Measurements from ENCODE around the gene PRKG1.

The PRKG1 gene

DNA sequence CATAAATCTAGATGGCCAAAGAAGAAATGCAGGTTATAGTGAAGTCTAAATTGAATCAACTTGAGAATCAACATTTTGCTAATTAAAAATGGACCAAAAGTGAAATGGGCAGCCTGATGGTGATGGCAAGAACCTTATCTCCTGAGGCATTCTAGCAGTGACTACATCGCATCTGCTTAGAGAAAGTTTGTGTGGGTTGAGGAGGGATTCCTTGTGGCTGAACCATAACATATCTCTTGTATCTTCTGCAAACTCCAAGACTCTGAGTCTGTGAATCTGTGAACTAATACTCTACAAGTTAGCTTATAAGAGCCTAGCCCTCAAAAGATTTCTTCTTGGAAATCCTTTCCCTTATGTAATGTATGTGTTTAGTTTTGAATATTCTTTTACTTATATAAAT, 85.6 kb downstream of the PRKG1 start:
- TF ChIP-seq YY1 (IDR thresholded peaks at IDR 0.05; ENCODE audit: low read depth): no peak

DNA sequence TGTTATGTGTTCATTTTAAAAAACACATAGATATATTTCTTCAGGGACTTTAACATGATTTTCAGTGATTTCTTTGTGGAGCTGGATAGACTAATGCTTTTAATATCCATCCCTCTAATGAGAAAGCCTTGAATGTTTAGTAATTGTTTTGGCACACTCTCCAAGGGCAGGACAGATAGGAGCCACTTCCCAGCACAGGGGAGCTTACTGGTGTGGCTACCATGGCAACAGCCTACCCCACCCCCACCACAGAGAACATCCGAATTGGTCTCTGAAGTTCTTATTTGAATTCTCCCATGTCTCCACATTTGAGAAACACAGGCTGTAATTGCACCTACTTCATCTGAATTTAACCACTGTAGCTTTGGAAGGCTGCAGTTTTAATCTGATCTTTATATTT, 87.7 kb downstream of the PRKG1 start:
- TF ChIP-seq, protein P1, sequence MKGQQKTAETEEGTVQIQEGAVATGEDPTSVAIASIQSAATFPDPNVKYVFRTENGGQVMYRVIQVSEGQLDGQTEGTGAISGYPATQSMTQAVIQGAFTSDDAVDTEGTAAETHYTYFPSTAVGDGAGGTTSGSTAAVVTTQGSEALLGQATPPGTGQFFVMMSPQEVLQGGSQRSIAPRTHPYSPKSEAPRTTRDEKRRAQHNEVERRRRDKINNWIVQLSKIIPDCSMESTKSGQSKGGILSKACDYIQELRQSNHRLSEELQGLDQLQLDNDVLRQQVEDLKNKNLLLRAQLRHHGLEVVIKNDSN (IDR thresholded peaks at IDR 0.05): no peak
- TF ChIP-seq NFIC (IDR thresholded peaks at IDR 0.05) (no peak), RAD21 (IDR thresholded peaks at IDR 0.05; ENCODE audit: low read depth) (no peak), CREB1 (IDR thresholded peaks at IDR 0.05; ENCODE audit: low read depth) (no peak), TEAD4 (IDR thresholded peaks at IDR 0.05) (no peak), TAF1 (IDR thresholded peaks at IDR 0.05; ENCODE audit: low read depth) (no peak), YY1 (IDR thresholded peaks at IDR 0.05; ENCODE audit: low read depth) (no peak), CEBPB (IDR thresholded peaks at IDR 0.05) (no peak), EGR1 (IDR thresholded peaks at IDR 0.05) (no peak), ZBTB7A (IDR thresholded peaks at IDR 0.05; ENCODE audit: low read depth) (no peak), FOXM1 (IDR thresholded peaks at IDR 0.05; ENCODE audit: borderline replicate concordance, low read depth) (no peak), EP300 (IDR thresholded peaks at IDR 0.05; ENCODE audit: borderline replicate concordance) (no peak)
- TF ChIP-seq, protein P2, sequence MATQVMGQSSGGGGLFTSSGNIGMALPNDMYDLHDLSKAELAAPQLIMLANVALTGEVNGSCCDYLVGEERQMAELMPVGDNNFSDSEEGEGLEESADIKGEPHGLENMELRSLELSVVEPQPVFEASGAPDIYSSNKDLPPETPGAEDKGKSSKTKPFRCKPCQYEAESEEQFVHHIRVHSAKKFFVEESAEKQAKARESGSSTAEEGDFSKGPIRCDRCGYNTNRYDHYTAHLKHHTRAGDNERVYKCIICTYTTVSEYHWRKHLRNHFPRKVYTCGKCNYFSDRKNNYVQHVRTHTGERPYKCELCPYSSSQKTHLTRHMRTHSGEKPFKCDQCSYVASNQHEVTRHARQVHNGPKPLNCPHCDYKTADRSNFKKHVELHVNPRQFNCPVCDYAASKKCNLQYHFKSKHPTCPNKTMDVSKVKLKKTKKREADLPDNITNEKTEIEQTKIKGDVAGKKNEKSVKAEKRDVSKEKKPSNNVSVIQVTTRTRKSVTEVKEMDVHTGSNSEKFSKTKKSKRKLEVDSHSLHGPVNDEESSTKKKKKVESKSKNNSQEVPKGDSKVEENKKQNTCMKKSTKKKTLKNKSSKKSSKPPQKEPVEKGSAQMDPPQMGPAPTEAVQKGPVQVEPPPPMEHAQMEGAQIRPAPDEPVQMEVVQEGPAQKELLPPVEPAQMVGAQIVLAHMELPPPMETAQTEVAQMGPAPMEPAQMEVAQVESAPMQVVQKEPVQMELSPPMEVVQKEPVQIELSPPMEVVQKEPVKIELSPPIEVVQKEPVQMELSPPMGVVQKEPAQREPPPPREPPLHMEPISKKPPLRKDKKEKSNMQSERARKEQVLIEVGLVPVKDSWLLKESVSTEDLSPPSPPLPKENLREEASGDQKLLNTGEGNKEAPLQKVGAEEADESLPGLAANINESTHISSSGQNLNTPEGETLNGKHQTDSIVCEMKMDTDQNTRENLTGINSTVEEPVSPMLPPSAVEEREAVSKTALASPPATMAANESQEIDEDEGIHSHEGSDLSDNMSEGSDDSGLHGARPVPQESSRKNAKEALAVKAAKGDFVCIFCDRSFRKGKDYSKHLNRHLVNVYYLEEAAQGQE (IDR thresholded peaks at IDR 0.05; ENCODE audit: low read depth): no peak
- TF ChIP-seq, protein P3, sequence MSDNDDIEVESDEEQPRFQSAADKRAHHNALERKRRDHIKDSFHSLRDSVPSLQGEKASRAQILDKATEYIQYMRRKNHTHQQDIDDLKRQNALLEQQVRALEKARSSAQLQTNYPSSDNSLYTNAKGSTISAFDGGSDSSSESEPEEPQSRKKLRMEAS (IDR thresholded peaks at IDR 0.05): no peak

DNA sequence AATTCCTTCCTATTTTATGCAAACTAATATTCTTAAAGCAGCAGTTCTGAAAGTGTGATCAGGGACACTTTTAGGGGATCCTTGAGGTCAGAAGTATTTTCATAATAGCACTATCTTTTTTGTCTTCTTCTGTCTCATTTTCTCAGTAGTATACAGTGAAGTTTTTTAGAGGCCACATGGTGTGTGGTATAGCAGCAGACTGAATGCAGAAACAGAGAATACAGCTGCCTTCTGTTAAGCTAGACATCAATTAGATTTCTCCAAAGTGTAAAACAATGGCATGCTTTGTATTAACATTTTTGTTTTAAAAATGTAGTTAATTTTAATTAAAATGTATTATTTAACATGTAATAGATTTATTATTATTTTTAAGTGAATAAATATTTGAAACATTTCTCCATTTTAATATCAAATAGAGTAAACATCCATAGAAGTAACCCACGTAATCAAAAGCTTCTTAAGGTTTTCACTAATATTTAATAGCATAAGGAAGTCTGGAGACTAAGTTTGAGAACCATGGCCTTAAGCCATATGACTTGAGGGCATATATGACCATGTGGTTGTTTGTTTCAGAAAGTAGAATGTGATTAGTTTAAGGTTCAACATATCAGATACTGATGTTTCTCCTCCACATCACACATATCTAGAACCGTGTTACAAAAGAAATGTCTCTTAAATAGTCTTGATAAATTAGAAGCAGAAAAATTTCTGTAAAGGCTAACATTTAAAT, 94.0 kb downstream of the PRKG1 start:
- TF ChIP-seq TEAD4 (IDR thresholded peaks at IDR 0.05) (no peak), CEBPB (IDR thresholded peaks at IDR 0.05) (no peak), TAF1 (IDR thresholded peaks at IDR 0.05; ENCODE audit: low read depth) (no peak), CREB1 (IDR thresholded peaks at IDR 0.05; ENCODE audit: low read depth) (no peak), TCF12 (IDR thresholded peaks at IDR 0.05; ENCODE audit: low read depth) (no peak), YY1 (IDR thresholded peaks at IDR 0.05; ENCODE audit: low read depth) (no peak), NFIC (IDR thresholded peaks at IDR 0.05) (no peak), FOXM1 (IDR thresholded peaks at IDR 0.05; ENCODE audit: borderline replicate concordance, low read depth) (no peak), EGR1 (IDR thresholded peaks at IDR 0.05) (no peak), EP300 (IDR thresholded peaks at IDR 0.05; ENCODE audit: borderline replicate concordance) (no peak), RAD21 (IDR thresholded peaks at IDR 0.05; ENCODE audit: low read depth) (no peak), ZBTB7A (IDR thresholded peaks at IDR 0.05; ENCODE audit: low read depth) (no peak)
- TF ChIP-seq, protein P2 (IDR thresholded peaks at IDR 0.05; ENCODE audit: low read depth): no peak
- TF ChIP-seq, protein P1 (IDR thresholded peaks at IDR 0.05): no peak
- TF ChIP-seq, protein P3 (IDR thresholded peaks at IDR 0.05): no peak

DNA sequence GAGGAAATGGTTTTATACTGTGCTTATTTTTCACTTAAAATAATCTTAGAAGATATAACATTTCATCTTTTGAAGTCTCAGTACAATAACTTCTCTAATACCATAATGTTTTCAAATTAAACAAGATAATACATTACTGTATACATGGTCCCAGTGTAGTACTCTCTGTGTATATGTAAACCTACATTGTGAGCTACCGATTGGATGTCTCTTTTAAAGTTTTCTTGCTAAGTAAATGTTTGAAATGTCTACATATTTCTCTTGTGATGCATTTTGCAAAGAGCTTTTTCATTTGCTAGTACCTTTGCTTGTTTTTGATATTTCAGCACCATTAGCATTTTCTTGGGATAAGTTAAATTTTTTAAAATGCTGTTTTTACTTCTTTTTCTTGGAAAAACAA, 94.8 kb downstream of the PRKG1 start:
- TF ChIP-seq YY1 (IDR thresholded peaks at IDR 0.05; ENCODE audit: low read depth) (no peak), EGR1 (IDR thresholded peaks at IDR 0.05) (no peak), TAF1 (IDR thresholded peaks at IDR 0.05; ENCODE audit: low read depth) (no peak), ZBTB7A (IDR thresholded peaks at IDR 0.05; ENCODE audit: low read depth) (no peak), RAD21 (IDR thresholded peaks at IDR 0.05; ENCODE audit: low read depth) (no peak), FOXM1 (IDR thresholded peaks at IDR 0.05; ENCODE audit: borderline replicate concordance, low read depth) (no peak), TEAD4 (IDR thresholded peaks at IDR 0.05) (no peak), CEBPB (IDR thresholded peaks at IDR 0.05) (no peak)
- TF ChIP-seq, protein P2 (IDR thresholded peaks at IDR 0.05; ENCODE audit: low read depth): no peak
- TF ChIP-seq, protein P1 (IDR thresholded peaks at IDR 0.05): no peak
- TF ChIP-seq, protein P3 (IDR thresholded peaks at IDR 0.05): no peak

Data from Ishikawa (cell line).